Breast epithelium (tissue), 3 donors: ENCODE measurements around the gene FSTL5.

Experiments used
- POLR2A ChIP-seq: fragments of 450-650 bp; IDR thresholded peaks from one replicate; pipeline ENCODE4 v1.6.1; 2016; ENCODE audit warnings: antibody characterized with exemption, mild to moderate bottlenecking, moderate library complexity
- POLR2AphosphoS5 ChIP-seq, 3 donors: sonication (generic); formaldehyde crosslinking; IDR thresholded peaks; one replicate each; pipeline ENCODE4 v1.6.1; 2017; ENCODE audit warnings: antibody characterized with exemption in 3 of 3
- TF ChIP-seq, protein P1 (sequence below), 3 donors: fragments of 450-650 bp; IDR thresholded peaks; one replicate each; pipeline ENCODE4 v1.5.1; 2016 to 2017; ENCODE audit warnings: antibody characterized with exemption in 3 of 3, mild to moderate bottlenecking in 3 of 3, moderate library complexity in 3 of 3

DNA sequence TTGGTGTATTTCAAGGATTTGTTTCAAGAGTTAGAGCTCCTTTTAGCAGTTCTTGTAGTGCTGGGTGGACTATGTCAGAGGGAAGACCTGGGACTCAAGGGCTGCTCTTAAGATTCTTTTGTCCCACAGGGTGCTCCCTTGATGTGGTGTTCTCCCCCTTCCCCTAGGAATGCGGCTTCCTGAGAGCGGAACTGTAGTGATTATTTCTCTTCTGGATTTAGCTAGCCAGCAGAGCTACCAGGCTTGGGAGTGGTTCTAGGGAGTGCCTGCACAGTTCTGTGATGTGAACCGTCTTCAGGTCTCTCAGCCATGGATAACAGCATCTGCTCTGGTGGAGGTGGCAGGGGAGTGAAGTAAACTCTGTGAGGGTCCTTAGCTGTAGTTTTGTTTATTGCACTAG lies 336.8 kb downstream of the FSTL5 start:
- TF ChIP-seq POLR2AphosphoS5 (IDR thresholded peaks at IDR 0.05) (no peak), POLR2A (no peak)
- TF ChIP-seq, protein P1, sequence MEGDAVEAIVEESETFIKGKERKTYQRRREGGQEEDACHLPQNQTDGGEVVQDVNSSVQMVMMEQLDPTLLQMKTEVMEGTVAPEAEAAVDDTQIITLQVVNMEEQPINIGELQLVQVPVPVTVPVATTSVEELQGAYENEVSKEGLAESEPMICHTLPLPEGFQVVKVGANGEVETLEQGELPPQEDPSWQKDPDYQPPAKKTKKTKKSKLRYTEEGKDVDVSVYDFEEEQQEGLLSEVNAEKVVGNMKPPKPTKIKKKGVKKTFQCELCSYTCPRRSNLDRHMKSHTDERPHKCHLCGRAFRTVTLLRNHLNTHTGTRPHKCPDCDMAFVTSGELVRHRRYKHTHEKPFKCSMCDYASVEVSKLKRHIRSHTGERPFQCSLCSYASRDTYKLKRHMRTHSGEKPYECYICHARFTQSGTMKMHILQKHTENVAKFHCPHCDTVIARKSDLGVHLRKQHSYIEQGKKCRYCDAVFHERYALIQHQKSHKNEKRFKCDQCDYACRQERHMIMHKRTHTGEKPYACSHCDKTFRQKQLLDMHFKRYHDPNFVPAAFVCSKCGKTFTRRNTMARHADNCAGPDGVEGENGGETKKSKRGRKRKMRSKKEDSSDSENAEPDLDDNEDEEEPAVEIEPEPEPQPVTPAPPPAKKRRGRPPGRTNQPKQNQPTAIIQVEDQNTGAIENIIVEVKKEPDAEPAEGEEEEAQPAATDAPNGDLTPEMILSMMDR (IDR thresholded peaks at IDR 0.05) = no peak
